Osteoblast (primary cell): ENCODE results near the gene RBM28. TPM values are rescaled to one million over a fixed set of nuclear protein-coding genes. Genes with fewer than 3 reads are reported as not detected.
A peak's percentile ranks its signal among the peaks of the same experiment; 100 is the strongest.

Experiments used
- DNase-seq: peaks from one replicate; pipeline ENCODE4 v3.0.0; 2011; ENCODE audit warnings: low spot score, mixed read lengths; ENCODE audit not compliant: insufficient read length; ENCODE audit errors: missing footprints
- H2AFZ ChIP-seq: 2 replicates; pipeline ENCODE4 v1.6.0; 2011; ENCODE audit warnings: mild to moderate bottlenecking, low read length
- H3K27ac ChIP-seq: 2 replicates; pipeline ENCODE4 v1.5.1; 2011; ENCODE audit warnings: mild to moderate bottlenecking, low read depth, low read length, moderate library complexity
- H3K27me3 ChIP-seq: 2 replicates; pipeline ENCODE4 v1.6.0; 2012; ENCODE audit warnings: mild to moderate bottlenecking, control low read depth, inconsistent platforms, low read length, moderate library complexity; ENCODE audit not compliant: insufficient read depth
- H3K36me3 ChIP-seq: 2 replicates; pipeline ENCODE4 v1.5.1; 2011; ENCODE audit warnings: mild to moderate bottlenecking, low read length, control low read depth, moderate library complexity; ENCODE audit not compliant: insufficient read depth
- H3K4me1 ChIP-seq: 2 replicates; pipeline ENCODE4 v1.5.1; 2011; ENCODE audit warnings: mild to moderate bottlenecking, low read length, control low read depth, moderate library complexity; ENCODE audit not compliant: insufficient read depth
- H3K4me2 ChIP-seq: 2 replicates; pipeline ENCODE4 v1.6.0; 2011; ENCODE audit warnings: mild to moderate bottlenecking, low read length; ENCODE audit not compliant: insufficient read depth
- H3K4me3 ChIP-seq: fragments of 200-600 bp; sonication (generic); 3 replicates; pipeline ENCODE4 v1.5.1; 2012; ENCODE audit warnings: mild to moderate bottlenecking, low read length, inconsistent platforms; ENCODE audit not compliant: insufficient read depth
- H3K79me2 ChIP-seq: 2 replicates; pipeline ENCODE4 v1.6.0; 2012; ENCODE audit warnings: mild to moderate bottlenecking, low read length, control low read depth, inconsistent platforms; ENCODE audit not compliant: insufficient read depth
- H3K9me3 ChIP-seq: 2 replicates; pipeline ENCODE4 v1.5.1; 2011; ENCODE audit warnings: low read depth, low read length, control low read depth
- H4K20me1 ChIP-seq: 2 replicates; pipeline ENCODE4 v1.6.0; 2012; ENCODE audit warnings: mild to moderate bottlenecking, low read length, control low read depth; ENCODE audit not compliant: insufficient read depth
- CTCF ChIP-seq: IDR thresholded peaks from 2 replicates; pipeline ENCODE4 v1.5.1; 2011; ENCODE audit warnings: mild to moderate bottlenecking, low read depth, low read length, moderate library complexity; ENCODE audit errors: extremely low read depth
- total RNA-seq: library from RNA; depleted of rRNA; stranded (reverse); fragments of >200 nt; gene quantifications from 2 replicates; pipeline ENCODE4 v1.2.3, GENCODE V29; 2012

The RBM28 gene
- total RNA-seq, 1 donor = 16.6 TPM

GRCh38 chr7:128268233-128268632 is 75.5 kb downstream of the RBM28 start:
- Histone ChIP-seq H3K9me3 (no peaks in the 10 kb centered on the region), H3K79me2 (no peaks in the 10 kb centered on the region), H4K20me1 (no peaks in the 10 kb centered on the region), H3K36me3 (no peaks in the 10 kb centered on the region), H3K4me2 (no peak overlapping the region), H3K27ac (no peak overlapping the region), H3K4me3 (no peak overlapping the region), H3K4me1 (peaks cover 30% of the 10 kb centered on the region), H3K27me3 (peaks cover 2% of the 10 kb centered on the region), H2AFZ (no peak overlapping the region)
- TF ChIP-seq CTCF = no peak
- no peak for DNase-seq

GRCh38 chr7:128267595-128267924 is 76.1 kb downstream of the RBM28 start:
- peak overlapping the region; percentile 66 for H3K4me3 ChIP-seq
- no peak for TF ChIP-seq CTCF
- H3K36me3 ChIP-seq = no peaks in the 10 kb centered on the region
- peak overlapping the region; percentile 89 for H3K4me2 ChIP-seq
- DNase-seq = no peak
- H4K20me1 ChIP-seq = no peaks in the 10 kb centered on the region
- H3K9me3 ChIP-seq = no peaks in the 10 kb centered on the region
- peaks cover 30% of the 10 kb centered on the region for H3K4me1 ChIP-seq
- H3K27ac ChIP-seq = peak overlapping the region; percentile 45
- H3K27me3 ChIP-seq = peaks cover 2% of the 10 kb centered on the region
- peak overlapping the region; percentile 92 for H2AFZ ChIP-seq
- H3K79me2 ChIP-seq = no peaks in the 10 kb centered on the region

GRCh38 chr7:128266883-128267594 is 76.7 kb downstream of the RBM28 start:
- peak overlapping the region; percentile 89 for H3K4me2 ChIP-seq
- H3K36me3 ChIP-seq = no peaks in the 10 kb centered on the region
- no peaks in the 10 kb centered on the region for H3K79me2 ChIP-seq
- H3K4me3 ChIP-seq = peak overlapping the region; percentile 66
- no peaks in the 10 kb centered on the region for H4K20me1 ChIP-seq
- peaks cover 2% of the 10 kb centered on the region for H3K27me3 ChIP-seq
- peaks cover 30% of the 10 kb centered on the region for H3K4me1 ChIP-seq
- no peaks in the 10 kb centered on the region for H3K9me3 ChIP-seq
- peak overlapping the region; percentile 45 for H3K27ac ChIP-seq
- H2AFZ ChIP-seq = peak overlapping the region; percentile 92
- DNase-seq = peak; percentile 92
- TF ChIP-seq CTCF = no peak

GRCh38 chr7:128266529-128266882 is 77.2 kb downstream of the RBM28 start:
- no peaks in the 10 kb centered on the region for H3K9me3 ChIP-seq
- H3K4me1 ChIP-seq = peaks cover 24% of the 10 kb centered on the region
- no peaks in the 10 kb centered on the region for H3K79me2 ChIP-seq
- no peak overlapping the region for H3K27ac ChIP-seq
- H3K4me3 ChIP-seq = peak overlapping the region; percentile 66
- no peak for DNase-seq
- H3K36me3 ChIP-seq = no peaks in the 10 kb centered on the region
- peak overlapping the region; percentile 92 for H2AFZ ChIP-seq
- no peak for TF ChIP-seq CTCF
- peak overlapping the region; percentile 89 for H3K4me2 ChIP-seq
- H4K20me1 ChIP-seq = no peaks in the 10 kb centered on the region
- peaks cover 2% of the 10 kb centered on the region for H3K27me3 ChIP-seq
